Activated T-cell treated with anti-CD3 and anti-CD28 coated beads, Interleukin-2, amount 50 U/mL, for 24 hours (primary cell): Measurements from ENCODE around the gene GRM1.

Source experiments
- DNase-seq: peaks from one replicate; pipeline ENCODE4 v3.0.0-alpha.2; 2020
- H3K27ac Mint-ChIP-seq: 2 replicates; pipeline ENCODE4 v1.8.0; 2020; ENCODE audit warnings: mild to moderate bottlenecking, mixed read lengths
- H3K27me3 Mint-ChIP-seq: 2 replicates; pipeline ENCODE4 v1.8.0; 2020; ENCODE audit warnings: mixed read lengths
- H3K36me3 Mint-ChIP-seq: 2 replicates; pipeline ENCODE4 v1.8.0; 2020; ENCODE audit warnings: low read depth, mixed read lengths
- H3K4me1 Mint-ChIP-seq: 2 replicates; pipeline ENCODE4 v1.8.0; 2020; ENCODE audit warnings: low read depth, mixed read lengths
- H3K4me3 Mint-ChIP-seq: 2 replicates; pipeline ENCODE4 v1.8.0; 2020; ENCODE audit warnings: mild to moderate bottlenecking, moderate library complexity, mixed read lengths
- H3K9me3 Mint-ChIP-seq: 2 replicates; pipeline ENCODE4 v1.8.0; 2020; ENCODE audit warnings: mixed read lengths

Gene GRM1

DNA sequence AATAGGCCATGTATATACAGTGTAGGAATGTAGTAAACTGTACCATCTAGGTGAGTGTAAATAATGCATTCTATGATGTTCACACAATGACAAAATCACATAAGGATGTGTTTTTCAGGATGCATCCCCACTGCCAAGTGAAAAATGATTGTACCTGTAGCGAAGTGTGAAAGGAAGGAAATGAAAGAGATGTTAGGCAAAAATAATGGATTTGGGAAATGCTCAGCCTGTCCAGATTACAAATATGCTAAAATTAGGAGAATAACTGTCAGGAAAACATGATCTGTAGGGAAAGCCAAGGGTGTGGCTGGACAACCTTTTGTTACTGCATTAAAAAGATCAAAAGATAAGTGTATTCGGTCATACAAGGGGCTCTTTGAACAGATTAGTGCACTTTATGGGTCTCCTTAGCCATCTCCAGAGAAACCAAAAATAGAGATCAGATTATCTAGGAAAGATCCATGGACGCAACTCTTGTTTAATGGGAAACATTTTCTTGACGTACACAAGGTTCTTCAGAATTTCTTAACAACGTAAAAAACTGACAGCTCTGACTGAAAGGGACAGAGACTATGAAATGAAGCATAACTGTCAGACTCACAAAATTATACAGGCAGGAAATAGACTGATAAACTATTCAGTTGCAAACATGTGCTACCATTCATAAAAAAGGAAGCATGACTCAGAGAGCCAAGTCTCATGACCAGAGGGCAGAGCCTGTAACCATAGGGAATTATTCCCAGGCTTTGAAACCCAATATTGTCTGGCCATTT is 261.1 kb downstream of the GRM1 start:
- Mint-ChIP-seq H3K9me3 (no peaks in the 10 kb centered on the region), H3K36me3 (no peaks in the 10 kb centered on the region), H3K4me3 (no peak overlapping the region), H3K4me1 (no peaks in the 10 kb centered on the region), H3K27ac (no peak overlapping the region), H3K27me3 (no peaks in the 10 kb centered on the region)
- DNase-seq, result no peak

DNA sequence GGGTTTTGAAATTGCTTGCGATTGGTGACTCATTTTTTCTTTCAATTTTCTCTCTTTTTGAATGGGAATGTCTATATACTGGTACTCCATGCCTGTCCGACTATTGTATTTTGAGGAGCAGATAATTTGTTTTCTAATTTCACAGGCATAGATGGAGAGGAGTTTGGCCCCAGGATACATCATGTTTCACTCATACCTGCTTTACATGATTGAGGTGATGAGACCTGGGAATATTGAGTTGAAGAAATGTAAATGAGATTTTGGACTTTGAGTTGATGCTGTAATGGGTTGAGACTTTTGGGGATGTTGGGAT is 261.7 kb downstream of the GRM1 start:
- no peaks in the 10 kb centered on the region for H3K9me3 Mint-ChIP-seq
- no peaks in the 10 kb centered on the region for H3K36me3 Mint-ChIP-seq
- no peaks in the 10 kb centered on the region for H3K4me1 Mint-ChIP-seq
- H3K4me3 Mint-ChIP-seq, result no peak overlapping the region
- H3K27me3 Mint-ChIP-seq, result no peaks in the 10 kb centered on the region
- no peak for DNase-seq
- no peak overlapping the region for H3K27ac Mint-ChIP-seq

DNA sequence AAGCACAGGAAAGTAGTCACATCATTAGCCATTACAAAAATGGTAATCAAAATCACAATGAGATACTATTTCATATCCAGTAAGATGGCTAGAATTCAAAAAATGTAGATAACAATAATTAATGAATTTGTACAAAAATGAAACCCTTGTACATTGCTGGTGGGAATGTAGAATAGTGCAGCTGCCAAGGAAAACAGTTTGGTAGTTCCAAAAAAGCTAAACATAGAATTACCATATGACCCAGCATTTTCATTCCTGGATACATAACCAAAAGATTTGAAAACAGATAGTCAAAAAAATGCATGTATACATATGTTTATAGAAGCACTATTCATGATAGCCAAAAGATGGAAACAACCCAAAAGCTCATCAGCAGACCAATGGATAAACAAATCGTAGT is 263.6 kb downstream of the GRM1 start:
- Mint-ChIP-seq H3K4me1 (no peaks in the 10 kb centered on the region), H3K36me3 (no peaks in the 10 kb centered on the region), H3K27ac (no peak overlapping the region), H3K4me3 (no peak overlapping the region), H3K9me3 (no peaks in the 10 kb centered on the region), H3K27me3 (no peaks in the 10 kb centered on the region)
- DNase-seq, result no peak

DNA sequence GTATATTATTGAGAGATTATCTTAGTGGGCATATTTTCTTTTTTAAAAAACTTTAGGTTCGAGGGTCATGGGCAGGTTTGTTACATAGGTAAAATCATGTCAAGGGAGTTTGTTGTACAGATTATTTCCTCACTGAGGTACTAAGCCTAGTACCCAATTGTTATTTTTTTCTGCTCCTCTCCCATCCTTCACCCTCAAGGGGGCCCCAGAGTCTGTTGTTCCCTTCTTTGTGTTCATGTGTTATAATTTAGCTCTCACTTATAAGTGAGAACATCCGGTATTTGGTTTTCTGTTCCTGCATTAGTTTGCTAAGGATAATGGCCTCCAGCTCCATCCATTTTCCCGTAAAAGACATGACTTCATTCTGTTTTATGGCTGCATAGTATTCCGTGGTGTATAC is 266.8 kb downstream of the GRM1 start:
- Mint-ChIP-seq H3K27ac (no peak overlapping the region), H3K4me3 (no peak overlapping the region), H3K36me3 (no peaks in the 10 kb centered on the region), H3K9me3 (no peaks in the 10 kb centered on the region), H3K4me1 (no peaks in the 10 kb centered on the region), H3K27me3 (no peaks in the 10 kb centered on the region)
- DNase-seq, result no peak

DNA sequence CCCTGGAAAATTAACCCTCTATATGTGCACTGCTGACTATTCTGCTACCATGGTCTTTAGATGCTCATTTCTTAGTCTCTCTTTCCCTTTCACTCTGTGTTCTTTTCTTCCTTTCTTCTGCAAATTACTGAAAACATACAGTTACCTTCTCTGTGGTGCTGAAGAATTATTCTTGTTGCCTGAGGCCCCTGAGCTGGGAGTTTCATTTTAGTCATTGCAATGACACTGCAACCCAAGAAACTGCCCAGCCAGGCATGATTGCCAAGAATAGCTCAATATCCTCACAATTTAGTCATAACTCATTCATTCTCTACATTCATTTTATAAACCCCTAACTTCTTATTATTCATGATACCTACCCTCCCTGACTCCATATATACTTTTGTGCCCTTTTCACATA is 269.0 kb downstream of the GRM1 start:
- H3K36me3 Mint-ChIP-seq, result no peaks in the 10 kb centered on the region

DNA sequence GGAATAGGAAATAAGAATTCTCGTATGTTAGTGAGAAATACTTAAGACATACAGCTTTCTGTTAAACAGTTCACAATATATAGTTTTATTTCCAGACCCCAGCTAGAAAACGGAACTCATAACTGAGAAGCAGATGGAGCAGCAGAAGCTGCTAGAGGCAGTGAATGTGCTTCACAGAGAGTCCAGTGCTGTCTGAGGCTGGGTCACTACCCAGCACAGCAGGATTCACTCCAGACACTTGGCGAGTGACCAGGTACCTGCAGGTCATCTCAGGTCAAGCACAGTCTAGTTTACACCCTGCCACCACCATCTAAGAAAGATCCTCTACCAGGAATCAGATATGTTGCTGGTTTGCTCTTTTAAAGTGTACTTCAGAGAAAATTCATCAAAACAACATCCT is 271.7 kb downstream of the GRM1 start:
- DNase-seq, result no peak
- Mint-ChIP-seq H3K4me3 (no peak overlapping the region), H3K9me3 (no peaks in the 10 kb centered on the region), H3K36me3 (no peaks in the 10 kb centered on the region), H3K4me1 (no peaks in the 10 kb centered on the region), H3K27me3 (no peaks in the 10 kb centered on the region), H3K27ac (no peak overlapping the region)

More for the DNA sequence above, 269.0 kb downstream of the GRM1 start:
- no peak for DNase-seq
- Mint-ChIP-seq H3K4me3 (no peak overlapping the region), H3K9me3 (no peaks in the 10 kb centered on the region), H3K27ac (no peak overlapping the region), H3K4me1 (no peaks in the 10 kb centered on the region), H3K27me3 (no peaks in the 10 kb centered on the region)

DNA sequence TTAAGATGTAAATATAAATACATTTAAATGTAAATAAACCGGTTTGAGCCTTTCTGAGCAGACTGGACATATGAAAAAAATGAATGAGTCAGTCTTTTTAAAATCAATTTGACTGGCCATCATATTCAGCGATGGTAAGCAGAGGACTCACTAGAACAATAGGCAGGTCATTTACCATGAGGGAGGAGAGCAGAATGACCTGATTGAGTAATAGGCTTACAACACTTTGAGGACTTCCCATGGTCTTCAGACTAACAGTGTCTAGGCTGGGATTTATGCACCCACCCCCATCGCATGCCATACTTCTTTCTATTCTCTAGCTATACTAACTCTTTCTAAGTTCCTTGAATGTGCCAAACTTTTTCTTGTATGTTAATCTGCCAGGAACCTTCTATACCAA is 272.9 kb downstream of the GRM1 start:
- H3K9me3 Mint-ChIP-seq, result no peaks in the 10 kb centered on the region
- H3K4me3 Mint-ChIP-seq, result no peak overlapping the region
- DNase-seq, result no peak
- no peaks in the 10 kb centered on the region for H3K4me1 Mint-ChIP-seq
- no peaks in the 10 kb centered on the region for H3K36me3 Mint-ChIP-seq
- no peaks in the 10 kb centered on the region for H3K27me3 Mint-ChIP-seq
- no peak overlapping the region for H3K27ac Mint-ChIP-seq

DNA sequence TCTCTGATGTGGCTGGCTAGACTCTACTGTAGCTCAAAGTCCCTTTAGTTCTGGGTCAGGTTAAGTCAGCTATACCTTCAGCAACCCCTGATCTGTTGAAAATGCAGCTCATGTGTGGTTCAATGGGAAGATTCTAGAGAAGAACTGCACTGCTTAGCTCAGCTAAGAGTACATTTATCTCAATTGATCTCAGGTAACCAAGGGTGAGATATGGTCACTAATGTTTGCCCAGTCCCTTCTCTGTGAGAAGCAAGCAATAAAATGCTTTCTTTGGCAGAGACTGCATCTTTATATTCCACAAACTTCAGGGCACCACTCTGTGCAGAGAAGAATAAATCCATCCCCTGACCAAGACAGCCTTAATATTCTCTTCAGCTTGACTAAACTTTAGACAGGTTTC is 274.1 kb downstream of the GRM1 start:
- Mint-ChIP-seq H3K4me3 (no peak overlapping the region), H3K9me3 (no peaks in the 10 kb centered on the region), H3K4me1 (no peaks in the 10 kb centered on the region), H3K36me3 (no peaks in the 10 kb centered on the region), H3K27me3 (no peaks in the 10 kb centered on the region), H3K27ac (no peak overlapping the region)
- DNase-seq, result no peak

DNA sequence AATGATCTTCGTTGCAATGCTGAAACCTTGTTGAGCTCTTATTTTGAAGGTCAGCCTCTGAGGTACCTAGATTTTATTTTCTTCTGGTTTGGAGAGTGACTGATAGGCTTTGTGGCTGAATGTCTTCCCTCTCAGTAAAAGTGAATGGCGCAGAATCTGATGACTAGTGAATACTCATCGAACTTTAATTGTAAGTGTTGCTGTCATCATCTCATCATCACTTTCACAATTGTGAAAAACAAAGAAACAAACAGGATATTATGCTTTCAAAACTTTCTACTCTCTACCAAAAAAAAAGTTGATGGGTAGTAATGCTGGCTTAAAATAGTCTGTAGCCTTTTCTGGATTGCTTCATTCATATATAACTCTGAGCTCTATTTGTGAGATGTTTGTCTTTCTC is 275.3 kb downstream of the GRM1 start:
- H3K27me3 Mint-ChIP-seq, result no peaks in the 10 kb centered on the region
- no peak overlapping the region for H3K4me3 Mint-ChIP-seq
- no peaks in the 10 kb centered on the region for H3K4me1 Mint-ChIP-seq
- no peaks in the 10 kb centered on the region for H3K9me3 Mint-ChIP-seq
- no peak overlapping the region for H3K27ac Mint-ChIP-seq
- no peak for DNase-seq
- no peaks in the 10 kb centered on the region for H3K36me3 Mint-ChIP-seq

DNA sequence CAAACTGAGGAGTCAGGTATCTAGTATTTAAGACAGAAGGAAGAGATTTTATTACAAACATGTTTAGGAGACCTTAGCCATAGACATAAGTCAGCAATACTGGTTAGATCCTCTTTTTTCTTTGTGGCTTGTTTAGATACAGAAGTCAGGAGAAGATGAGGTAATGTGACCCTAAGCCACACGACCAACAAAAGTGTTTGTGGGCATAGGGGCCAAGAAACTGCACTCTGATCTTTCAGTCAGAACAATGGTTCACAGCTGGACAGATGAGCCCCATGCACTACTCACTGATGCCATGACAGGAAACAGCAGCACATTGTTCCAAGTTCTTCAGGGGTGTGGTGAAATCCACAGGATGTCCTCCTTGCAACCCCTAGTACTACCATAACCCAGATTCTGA is 276.2 kb downstream of the GRM1 start:
- H3K27me3 Mint-ChIP-seq, result no peaks in the 10 kb centered on the region
- H3K36me3 Mint-ChIP-seq, result no peaks in the 10 kb centered on the region
- H3K9me3 Mint-ChIP-seq, result no peaks in the 10 kb centered on the region
- H3K27ac Mint-ChIP-seq, result no peak overlapping the region
- H3K4me1 Mint-ChIP-seq, result no peaks in the 10 kb centered on the region
- no peak overlapping the region for H3K4me3 Mint-ChIP-seq
- DNase-seq, result no peak

DNA sequence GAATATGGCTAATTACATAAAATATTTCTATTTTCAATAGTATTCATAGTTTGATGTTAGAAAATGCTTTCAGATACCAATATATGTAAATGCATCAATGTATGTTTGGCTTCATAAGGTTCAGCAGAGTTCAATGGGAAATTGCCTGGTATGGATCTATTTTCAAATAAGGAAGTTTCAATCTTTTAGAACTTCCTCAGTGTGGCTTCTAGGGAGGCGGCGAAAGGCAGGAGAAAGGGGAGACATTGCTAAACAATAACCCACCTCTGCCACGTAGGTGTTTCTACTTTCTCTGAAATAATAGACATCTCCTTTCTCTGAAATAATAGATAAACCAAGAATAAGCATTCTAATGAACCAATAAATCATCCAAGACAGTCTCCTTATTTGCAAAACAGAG is 277.1 kb downstream of the GRM1 start:
- Mint-ChIP-seq H3K4me1 (no peaks in the 10 kb centered on the region), H3K9me3 (no peaks in the 10 kb centered on the region), H3K36me3 (no peaks in the 10 kb centered on the region), H3K27me3 (no peaks in the 10 kb centered on the region), H3K4me3 (no peak overlapping the region), H3K27ac (no peak overlapping the region)
- no peak for DNase-seq

DNA sequence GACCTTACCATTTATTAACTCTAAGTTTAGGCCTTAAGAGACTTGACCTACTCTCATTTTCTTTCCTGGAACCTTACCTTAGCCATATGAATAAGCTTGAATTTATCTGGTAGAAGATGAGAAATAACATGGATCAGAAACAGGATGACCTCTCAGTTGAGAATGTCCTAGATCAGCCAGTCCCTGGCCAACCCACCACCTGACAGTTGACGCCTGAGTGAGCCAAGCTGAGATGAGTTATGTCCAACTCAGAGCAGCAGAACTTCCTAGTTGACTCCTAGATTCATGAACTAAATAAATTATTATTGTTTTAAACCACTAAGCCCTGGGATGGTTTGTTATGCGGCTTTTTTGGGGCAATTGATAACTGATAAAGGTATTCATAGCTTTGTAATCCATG is 281.8 kb downstream of the GRM1 start:
- no peak overlapping the region for H3K27ac Mint-ChIP-seq
- no peak for DNase-seq
- H3K27me3 Mint-ChIP-seq, result no peaks in the 10 kb centered on the region
- H3K36me3 Mint-ChIP-seq, result no peaks in the 10 kb centered on the region
- no peak overlapping the region for H3K4me3 Mint-ChIP-seq
- no peaks in the 10 kb centered on the region for H3K9me3 Mint-ChIP-seq
- no peaks in the 10 kb centered on the region for H3K4me1 Mint-ChIP-seq

DNA sequence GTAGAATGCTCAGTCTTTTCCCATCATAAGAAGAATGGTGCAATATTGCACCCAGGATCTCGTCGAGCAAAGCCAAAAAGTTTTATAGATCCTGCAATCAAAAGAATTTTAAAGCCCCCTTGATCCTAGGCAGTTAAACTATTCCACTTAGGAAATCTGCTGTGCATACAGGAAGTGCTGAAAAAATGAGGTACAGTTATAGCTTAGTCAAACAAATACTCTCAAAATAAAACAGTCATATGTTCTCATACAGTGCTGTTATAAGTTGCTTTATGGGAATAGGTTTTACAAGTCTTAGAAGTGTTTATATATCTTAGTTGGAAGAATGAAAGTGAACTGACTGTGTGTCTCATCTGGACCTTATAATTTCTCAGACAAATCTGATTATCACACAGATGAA is 282.2 kb downstream of the GRM1 start:
- Mint-ChIP-seq H3K36me3 (no peaks in the 10 kb centered on the region), H3K27me3 (no peaks in the 10 kb centered on the region), H3K9me3 (no peaks in the 10 kb centered on the region), H3K4me1 (no peaks in the 10 kb centered on the region), H3K27ac (no peak overlapping the region), H3K4me3 (no peak overlapping the region)
- DNase-seq, result no peak

DNA sequence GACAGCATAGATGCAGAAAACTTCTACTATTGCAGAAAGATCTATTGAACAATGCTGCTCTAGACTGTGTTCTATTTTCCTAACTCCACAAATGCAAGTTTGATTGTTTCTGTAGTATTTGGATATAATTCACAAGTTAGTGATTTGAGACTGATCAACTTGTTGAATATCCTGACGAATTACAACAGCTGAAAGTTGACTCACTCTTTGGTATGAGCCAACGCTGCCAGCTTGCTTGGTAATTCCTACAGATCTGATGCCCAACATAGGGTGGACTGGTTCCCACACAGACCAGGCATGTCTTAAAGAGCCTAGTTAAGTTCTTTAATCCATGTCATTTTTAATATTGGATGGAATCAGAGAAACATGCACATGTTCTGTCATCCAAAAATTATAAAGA is 283.7 kb downstream of the GRM1 start:
- H3K27ac Mint-ChIP-seq, result no peak overlapping the region
- no peak overlapping the region for H3K4me3 Mint-ChIP-seq
- no peak for DNase-seq
- H3K36me3 Mint-ChIP-seq, result no peaks in the 10 kb centered on the region
- no peaks in the 10 kb centered on the region for H3K4me1 Mint-ChIP-seq
- H3K27me3 Mint-ChIP-seq, result no peaks in the 10 kb centered on the region
- H3K9me3 Mint-ChIP-seq, result no peaks in the 10 kb centered on the region

DNA sequence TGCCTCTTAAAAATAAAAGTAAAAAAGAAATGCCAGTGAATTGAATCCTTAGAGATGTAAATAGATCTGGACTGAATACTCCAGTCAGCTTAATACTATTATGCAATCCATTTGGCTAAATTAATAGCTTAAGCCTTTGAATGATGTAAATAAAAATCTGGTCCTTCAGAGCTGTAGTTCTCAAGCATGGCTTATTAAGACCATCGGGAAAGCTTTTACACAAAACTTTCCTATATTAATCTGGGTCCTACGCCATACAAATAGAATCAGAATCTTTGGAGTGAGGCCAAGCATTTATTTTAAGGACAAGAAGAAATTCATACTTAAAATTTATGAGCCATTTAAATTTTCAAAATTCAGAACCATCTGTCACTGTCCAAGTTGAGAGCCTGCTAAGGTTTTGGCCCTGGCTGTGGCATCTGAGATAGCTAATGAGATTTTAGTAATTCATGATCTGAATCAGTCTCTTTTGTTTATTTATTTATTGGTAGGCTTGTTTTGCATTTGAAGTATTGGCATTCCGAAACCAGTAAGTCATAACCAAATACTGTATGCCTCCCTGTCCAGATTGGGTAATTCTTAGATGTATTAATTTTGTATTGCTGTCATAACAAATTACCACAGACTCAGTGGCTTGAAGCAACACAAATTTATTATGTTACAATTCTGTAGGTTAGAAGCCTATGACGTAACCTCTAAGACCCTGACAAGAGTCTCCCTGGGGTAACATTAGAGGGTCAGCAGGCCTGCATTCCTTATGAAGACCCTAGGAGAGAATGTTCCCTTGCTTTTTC is 286.7 kb downstream of the GRM1 start:
- no peaks in the 10 kb centered on the region for H3K4me1 Mint-ChIP-seq
- H3K27me3 Mint-ChIP-seq, result no peaks in the 10 kb centered on the region
- DNase-seq, result no peak
- no peaks in the 10 kb centered on the region for H3K9me3 Mint-ChIP-seq
- H3K36me3 Mint-ChIP-seq, result no peaks in the 10 kb centered on the region
- no peak overlapping the region for H3K27ac Mint-ChIP-seq
- no peak overlapping the region for H3K4me3 Mint-ChIP-seq

DNA sequence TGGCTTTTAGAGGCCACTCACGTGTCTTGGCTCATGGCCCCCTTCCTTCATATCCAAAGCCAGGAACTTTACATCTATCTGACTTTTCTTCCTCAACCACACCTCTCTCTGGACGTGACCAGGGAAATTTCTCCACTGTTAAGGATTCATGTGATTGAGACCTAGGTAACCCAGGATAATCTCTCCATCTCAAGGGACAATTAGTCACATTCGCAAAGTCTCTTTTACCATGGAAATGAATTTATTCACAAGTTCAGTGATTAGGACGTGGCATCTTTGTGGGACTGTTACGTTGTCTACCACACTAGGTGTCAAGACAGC is 287.3 kb downstream of the GRM1 start:
- Mint-ChIP-seq H3K4me3 (no peak overlapping the region), H3K4me1 (no peaks in the 10 kb centered on the region), H3K36me3 (no peaks in the 10 kb centered on the region), H3K27ac (no peak overlapping the region), H3K9me3 (no peaks in the 10 kb centered on the region), H3K27me3 (no peaks in the 10 kb centered on the region)
- DNase-seq, result no peak
